ENCODE results near the gene PGAM2. TPM values are rescaled to one million over a fixed set of nuclear protein-coding genes. Genes with fewer than 3 reads are reported as not detected.
A peak's percentile ranks its signal among the peaks of the same experiment; 100 is the strongest.

Gene PGAM2
- total and polyA plus RNA-seq, 2 experiments from 2014 or later, result 0.73 TPM; not detected in 1

DNA sequence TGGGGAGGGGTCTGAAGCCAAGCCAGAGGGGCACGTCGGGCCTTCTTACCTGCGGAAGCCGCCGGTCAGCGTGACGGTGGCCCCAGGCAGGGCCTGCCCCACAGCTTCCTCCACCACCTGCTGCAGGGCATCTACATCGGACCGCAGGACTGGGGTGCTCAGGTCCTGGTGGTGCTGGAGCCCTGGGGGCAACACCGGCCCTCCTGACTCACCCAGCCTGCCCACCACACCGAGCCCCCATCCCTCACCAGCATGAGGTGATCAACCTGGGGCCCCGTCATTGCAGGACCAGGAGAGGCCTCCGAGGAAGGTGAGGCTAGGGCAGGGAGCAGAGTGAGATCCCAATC is 9.0 kb upstream of the PGAM2 start:
- Histone ChIP-seq H3K27ac (no peak overlapping the region), H3K36me3 (replicated peaks; ENCODE audit: insufficient read depth, low read depth) (no peaks in the 10 kb centered on the region)
- WGBS (ENCODE audit: low lambda C conversion rate, missing lambda C conversion rate), result 91% methylated on average over 13 of the region's 13 CpGs

DNA sequence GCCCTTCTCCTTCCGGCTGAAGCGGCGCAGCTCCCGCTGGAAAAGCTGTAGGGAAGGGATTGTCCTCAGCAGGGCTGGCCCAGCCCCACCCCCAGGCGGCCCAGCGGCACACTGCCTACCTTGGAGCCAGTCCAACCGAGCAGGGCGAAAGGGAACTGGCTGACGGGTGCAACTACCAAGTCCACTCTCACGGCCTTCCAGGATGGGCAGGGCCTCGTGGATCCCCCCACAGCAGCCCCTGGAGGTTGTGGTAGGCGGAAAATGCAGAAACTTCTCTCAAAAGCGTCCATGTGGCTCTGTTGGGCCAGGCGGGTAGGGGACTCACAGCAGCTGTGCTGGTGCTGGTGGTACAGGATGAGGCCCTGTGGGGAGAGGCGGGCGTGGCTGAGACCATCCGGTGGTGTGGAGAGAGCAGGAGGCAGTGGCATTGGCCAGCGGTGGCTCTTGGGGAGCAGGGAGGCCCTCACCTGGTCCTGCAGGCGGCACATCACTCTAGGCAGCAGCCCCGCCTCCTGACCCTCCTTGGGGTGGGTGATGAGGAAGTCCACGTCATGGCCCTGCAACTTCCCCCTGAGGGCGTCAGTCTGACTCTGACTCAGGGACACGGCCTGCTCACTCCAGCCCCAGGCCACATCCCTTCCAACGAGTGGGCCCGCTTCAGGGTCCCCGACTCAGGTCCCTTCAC is 8.4 kb upstream of the PGAM2 start:
- Histone ChIP-seq H3K9me2 (replicated peaks; ENCODE audit: insufficient read depth) (no peaks in the 10 kb centered on the region), H2AFZ (no peak overlapping the region), H4K20me1 (ENCODE audit: insufficient read depth, poor library complexity, severe bottlenecking) (no peaks in the 10 kb centered on the region), H3K27me3 (no peaks in the 10 kb centered on the region), H3K9me3 (ENCODE audit: low read depth) (no peaks in the 10 kb centered on the region), H3K4me1 (ENCODE audit: insufficient read depth) (peaks cover 9% of the 10 kb centered on the region), H3K27ac (no peak overlapping the region), H3K36me3 (replicated peaks; ENCODE audit: insufficient read depth, low read depth) (no peaks in the 10 kb centered on the region), H3K4me2 (no peak overlapping the region), H3K4me3 (no peak overlapping the region), H3K79me2 (no peaks in the 10 kb centered on the region)
- TF ChIP-seq EZH2phosphoT487 (IDR thresholded peaks at IDR 0.05; ENCODE audit: low read depth, severe bottlenecking, unreplicated experiment) (no peak), EZH2 (IDR thresholded peaks at IDR 0.05; ENCODE audit: borderline replicate concordance) (no peak)
- TF ChIP-seq, protein P1, sequence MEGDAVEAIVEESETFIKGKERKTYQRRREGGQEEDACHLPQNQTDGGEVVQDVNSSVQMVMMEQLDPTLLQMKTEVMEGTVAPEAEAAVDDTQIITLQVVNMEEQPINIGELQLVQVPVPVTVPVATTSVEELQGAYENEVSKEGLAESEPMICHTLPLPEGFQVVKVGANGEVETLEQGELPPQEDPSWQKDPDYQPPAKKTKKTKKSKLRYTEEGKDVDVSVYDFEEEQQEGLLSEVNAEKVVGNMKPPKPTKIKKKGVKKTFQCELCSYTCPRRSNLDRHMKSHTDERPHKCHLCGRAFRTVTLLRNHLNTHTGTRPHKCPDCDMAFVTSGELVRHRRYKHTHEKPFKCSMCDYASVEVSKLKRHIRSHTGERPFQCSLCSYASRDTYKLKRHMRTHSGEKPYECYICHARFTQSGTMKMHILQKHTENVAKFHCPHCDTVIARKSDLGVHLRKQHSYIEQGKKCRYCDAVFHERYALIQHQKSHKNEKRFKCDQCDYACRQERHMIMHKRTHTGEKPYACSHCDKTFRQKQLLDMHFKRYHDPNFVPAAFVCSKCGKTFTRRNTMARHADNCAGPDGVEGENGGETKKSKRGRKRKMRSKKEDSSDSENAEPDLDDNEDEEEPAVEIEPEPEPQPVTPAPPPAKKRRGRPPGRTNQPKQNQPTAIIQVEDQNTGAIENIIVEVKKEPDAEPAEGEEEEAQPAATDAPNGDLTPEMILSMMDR (IDR thresholded peaks at IDR 0.05; ENCODE audit: poor library complexity), result no peak
- DNase-seq (ENCODE audit: low spot score), result no peak
- WGBS (ENCODE audit: low lambda C conversion rate, missing lambda C conversion rate), result 91% methylated on average over 23 of the region's 26 CpGs

More for the DNA sequence above, 9.0 kb upstream of the PGAM2 start:
- Histone ChIP-seq H3K4me1 (ENCODE audit: insufficient read depth) (peaks cover 9% of the 10 kb centered on the region), H3K4me2 (no peak overlapping the region), H4K20me1 (ENCODE audit: insufficient read depth, poor library complexity, severe bottlenecking) (no peaks in the 10 kb centered on the region), H3K4me3 (no peak overlapping the region), H3K9me3 (ENCODE audit: low read depth) (no peaks in the 10 kb centered on the region), H3K79me2 (no peaks in the 10 kb centered on the region), H3K27me3 (no peaks in the 10 kb centered on the region), H3K9me2 (replicated peaks; ENCODE audit: insufficient read depth) (no peaks in the 10 kb centered on the region), H2AFZ (no peak overlapping the region)
- TF ChIP-seq EZH2phosphoT487 (IDR thresholded peaks at IDR 0.05; ENCODE audit: low read depth, severe bottlenecking, unreplicated experiment), result no peak
- TF ChIP-seq, protein P1 (IDR thresholded peaks at IDR 0.05; ENCODE audit: poor library complexity), result no peak
- TF ChIP-seq EZH2 (IDR thresholded peaks at IDR 0.05; ENCODE audit: borderline replicate concordance), result no peak
- no peak for DNase-seq (ENCODE audit: low spot score)

DNA sequence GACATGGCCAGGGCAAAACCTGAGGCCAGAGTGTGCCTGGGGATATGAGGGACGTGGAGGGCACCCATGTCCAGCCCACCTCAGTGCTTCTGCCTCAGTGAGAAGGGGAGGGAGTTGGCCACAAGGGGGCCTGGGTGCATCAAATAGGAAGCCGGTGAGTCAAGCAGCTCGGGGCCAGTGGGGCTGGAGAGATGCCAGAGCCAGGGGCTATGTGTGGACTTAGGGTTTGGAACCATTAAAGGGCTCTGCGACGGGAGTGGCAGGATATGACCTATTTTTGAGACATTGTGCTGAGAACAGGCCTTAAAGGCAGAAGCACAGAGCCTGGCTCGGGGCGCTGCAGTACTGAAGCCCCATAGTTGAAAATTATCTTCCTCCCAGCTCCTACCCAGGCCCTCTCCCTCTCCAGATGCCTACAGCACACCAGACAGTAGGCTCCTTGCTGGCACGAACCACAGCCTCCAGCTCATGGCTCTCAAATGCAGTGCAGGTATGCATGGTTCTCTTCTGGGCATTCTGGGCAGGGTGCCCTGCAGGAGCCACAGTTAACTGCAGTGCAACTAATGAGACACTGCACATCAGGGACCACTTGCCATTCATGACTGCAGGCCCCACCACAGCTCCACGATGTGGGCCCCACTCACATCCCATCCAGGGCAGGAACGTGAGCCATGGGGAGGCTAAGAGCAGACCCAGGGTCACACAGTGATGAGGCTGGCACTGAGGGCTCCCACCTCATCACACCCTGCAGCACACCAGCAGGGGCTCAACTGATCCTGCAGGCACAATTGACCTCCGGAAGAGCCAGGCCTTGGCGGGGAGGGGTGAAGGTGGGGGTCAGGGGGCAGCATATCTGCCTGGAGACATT is 7.2 kb upstream of the PGAM2 start:
- Histone ChIP-seq H3K36me3 (replicated peaks; ENCODE audit: insufficient read depth, low read depth) (no peaks in the 10 kb centered on the region), H3K4me3 (no peak overlapping the region), H3K27me3 (no peaks in the 10 kb centered on the region), H2AFZ (no peak overlapping the region), H3K27ac (peak overlapping the region; percentile 66), H3K79me2 (no peaks in the 10 kb centered on the region), H3K9me3 (ENCODE audit: low read depth) (no peaks in the 10 kb centered on the region), H3K4me2 (no peak overlapping the region), H4K20me1 (ENCODE audit: insufficient read depth, poor library complexity, severe bottlenecking) (no peaks in the 10 kb centered on the region), H3K9me2 (replicated peaks; ENCODE audit: insufficient read depth) (no peaks in the 10 kb centered on the region), H3K4me1 (ENCODE audit: insufficient read depth) (peaks cover 9% of the 10 kb centered on the region)
- WGBS (ENCODE audit: low lambda C conversion rate, missing lambda C conversion rate), result 65% methylated on average over 12 of the region's 12 CpGs
- DNase-seq (ENCODE audit: low spot score), result peak; percentile 84
- no peak for TF ChIP-seq EZH2phosphoT487 (IDR thresholded peaks at IDR 0.05; ENCODE audit: low read depth, severe bottlenecking, unreplicated experiment)
- TF ChIP-seq, protein P1 (IDR thresholded peaks at IDR 0.05; ENCODE audit: poor library complexity), result peak; percentile 56

Data from hepatocyte (in vitro differentiated cells).